Effector memory CD4-positive, alpha-beta T cell (primary cell): Measurements from ENCODE around the gene DGKI.

Source experiments
- DNase-seq, 3 donors: peaks; one replicate each; pipeline ENCODE4 v3.0.0-alpha.2; 2020
- H3K27ac ChIP-seq: 2 replicates; pipeline ENCODE4 v1.7.0; 2013; ENCODE audit warnings: mild to moderate bottlenecking, low read length, moderate library complexity; ENCODE audit not compliant: insufficient read depth, poor library complexity, severe bottlenecking
- H3K27me3 ChIP-seq: replicated peaks from 2 replicates; pipeline ENCODE4 v1.7.0; 2013; ENCODE audit warnings: mild to moderate bottlenecking, low read length; ENCODE audit not compliant: insufficient read depth, control insufficient read depth, poor library complexity, severe bottlenecking
- H3K36me3 ChIP-seq: 2 replicates; pipeline ENCODE4 v1.7.0; 2013; ENCODE audit warnings: mild to moderate bottlenecking, low read length, moderate library complexity; ENCODE audit not compliant: control insufficient read depth, insufficient read depth
- H3K4me1 ChIP-seq: 2 replicates; pipeline ENCODE4 v1.7.0; 2013; ENCODE audit warnings: low read length, mild to moderate bottlenecking; ENCODE audit not compliant: control insufficient read depth, insufficient read depth, poor library complexity, severe bottlenecking
- H3K4me3 ChIP-seq: 2 replicates; pipeline ENCODE4 v1.7.0; 2013; ENCODE audit warnings: low read length, low read depth, mild to moderate bottlenecking; ENCODE audit not compliant: insufficient read depth, poor library complexity, severe bottlenecking
- H3K9me3 ChIP-seq: 2 replicates; pipeline ENCODE4 v1.7.0; 2013; ENCODE audit warnings: mild to moderate bottlenecking, low read length, moderate library complexity; ENCODE audit not compliant: control insufficient read depth

The DGKI gene

GRCh38 chr7:137393570-137393969 is 453.2 kb downstream of the DGKI start:
- H3K36me3 ChIP-seq, result no peaks in the 10 kb centered on the region
- H3K27ac ChIP-seq, result no peak overlapping the region
- no peak for DNase-seq
- H3K4me3 ChIP-seq, result no peak overlapping the region
- no peaks in the 10 kb centered on the region for H3K27me3 ChIP-seq
- H3K9me3 ChIP-seq, result no peaks in the 10 kb centered on the region
- H3K4me1 ChIP-seq, result no peaks in the 10 kb centered on the region

DNA sequence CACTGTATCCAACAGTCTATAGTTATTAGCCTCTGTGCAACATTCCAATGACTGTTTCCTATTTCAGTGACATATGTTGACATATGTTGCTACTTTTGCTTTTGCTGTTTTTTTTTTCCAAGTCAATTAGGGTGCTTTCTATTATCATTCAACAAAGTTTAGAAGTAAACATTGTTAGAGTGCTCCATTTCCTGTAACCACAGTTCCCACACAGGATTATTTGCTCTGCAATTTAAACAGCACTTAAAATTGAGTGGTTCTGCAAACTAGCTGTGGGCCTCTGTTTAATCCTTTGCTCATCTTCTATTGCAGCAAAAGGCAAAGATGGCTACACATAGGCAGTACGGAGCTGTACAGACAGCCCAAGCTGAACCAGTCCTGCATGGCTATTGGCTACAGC is 456.7 kb downstream of the DGKI start:
- DNase-seq, result no peak
- Histone ChIP-seq H3K4me3 (no peak overlapping the region), H3K9me3 (no peaks in the 10 kb centered on the region)

DNA sequence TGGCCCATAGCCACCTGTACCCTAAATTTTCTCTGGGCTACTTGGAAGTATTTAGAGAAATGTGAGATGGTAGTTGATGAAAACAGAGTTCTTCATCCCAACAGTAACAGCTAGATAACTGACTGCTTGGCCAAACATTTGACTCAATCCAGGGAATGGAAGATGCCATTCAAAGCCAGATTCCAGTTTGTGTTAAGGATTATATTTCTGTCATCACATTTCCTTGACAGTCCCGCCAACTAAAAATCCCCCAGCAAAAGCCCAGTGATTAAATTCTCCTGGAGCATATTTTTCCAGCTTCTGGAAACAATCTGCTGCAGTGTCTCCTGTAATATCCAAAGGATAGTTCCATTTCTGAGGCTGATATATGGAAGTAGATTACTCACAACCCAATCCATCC is 457.9 kb downstream of the DGKI start:
- no peak overlapping the region for H3K4me3 ChIP-seq
- DNase-seq, result no peak
- H3K27ac ChIP-seq, result no peak overlapping the region
- no peaks in the 10 kb centered on the region for H3K9me3 ChIP-seq
- H3K36me3 ChIP-seq, result no peaks in the 10 kb centered on the region
- H3K27me3 ChIP-seq, result no peaks in the 10 kb centered on the region
- no peaks in the 10 kb centered on the region for H3K4me1 ChIP-seq

More for the DNA sequence above, 456.7 kb downstream of the DGKI start:
- Histone ChIP-seq H3K36me3 (no peaks in the 10 kb centered on the region), H3K4me1 (no peaks in the 10 kb centered on the region), H3K27ac (no peak overlapping the region), H3K27me3 (no peaks in the 10 kb centered on the region)

DNA sequence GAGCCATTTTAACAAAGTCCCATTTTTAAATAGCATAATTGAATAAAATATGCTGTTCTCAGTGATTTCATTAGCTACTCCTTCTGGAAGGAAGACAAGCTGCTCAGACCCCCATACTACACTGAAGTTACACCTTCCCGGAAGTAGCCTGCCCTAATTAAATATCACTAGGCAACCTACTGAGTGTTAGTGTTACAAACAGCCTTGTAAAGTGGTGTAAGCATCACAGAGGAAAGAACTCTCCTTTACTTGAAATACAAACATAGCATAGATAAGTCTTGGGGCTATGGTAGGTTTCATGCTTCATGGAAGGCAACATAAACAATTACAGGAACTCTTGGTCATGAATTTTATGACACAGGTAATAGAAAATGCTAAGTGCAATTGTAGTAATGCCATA is 459.8 kb downstream of the DGKI start:
- Histone ChIP-seq H3K4me1 (no peaks in the 10 kb centered on the region), H3K27me3 (no peaks in the 10 kb centered on the region), H3K9me3 (no peaks in the 10 kb centered on the region), H3K36me3 (no peaks in the 10 kb centered on the region), H3K4me3 (no peak overlapping the region), H3K27ac (no peak overlapping the region)
- DNase-seq, result no peak

- H3K4me1 ChIP-seq, result no peaks in the 10 kb centered on the region
- no peak for DNase-seq
- H3K9me3 ChIP-seq, result no peaks in the 10 kb centered on the region
- no peak overlapping the region for H3K4me3 ChIP-seq
- no peaks in the 10 kb centered on the region for H3K27me3 ChIP-seq
- no peak overlapping the region for H3K27ac ChIP-seq
- no peaks in the 10 kb centered on the region for H3K36me3 ChIP-seq
Observed at GRCh38 chr7:137381045-137381444, 465.7 kb downstream of the DGKI start.

GRCh38 chr7:137373507-137373906 is 473.3 kb downstream of the DGKI start:
- Histone ChIP-seq H3K9me3 (no peaks in the 10 kb centered on the region), H3K27ac (no peak overlapping the region), H3K4me1 (no peaks in the 10 kb centered on the region), H3K36me3 (no peaks in the 10 kb centered on the region), H3K4me3 (no peak overlapping the region), H3K27me3 (no peaks in the 10 kb centered on the region)
- no peak for DNase-seq

DNA sequence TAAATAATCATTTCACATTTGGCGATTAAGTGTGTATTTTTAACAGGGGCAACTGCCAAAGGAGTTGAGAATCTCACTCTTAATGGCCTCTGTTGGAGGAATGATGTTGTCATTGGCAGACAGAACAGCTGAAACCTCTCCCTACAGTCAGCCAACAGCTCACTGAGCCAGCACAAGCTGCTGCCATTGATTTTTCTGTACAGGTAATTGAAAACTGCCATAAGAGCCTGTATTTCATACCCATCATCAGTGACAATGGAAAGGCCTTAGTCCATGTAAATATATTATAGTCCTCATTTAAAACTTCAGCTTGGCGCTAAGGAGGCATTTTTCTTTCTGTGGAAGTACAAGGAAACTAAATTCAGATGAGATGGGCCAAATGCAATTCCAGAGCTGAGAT is 475.2 kb downstream of the DGKI start:
- no peak for DNase-seq
- H3K27me3 ChIP-seq, result no peaks in the 10 kb centered on the region
- no peaks in the 10 kb centered on the region for H3K36me3 ChIP-seq
- no peaks in the 10 kb centered on the region for H3K9me3 ChIP-seq
- no peaks in the 10 kb centered on the region for H3K4me1 ChIP-seq
- no peak overlapping the region for H3K27ac ChIP-seq
- H3K4me3 ChIP-seq, result no peak overlapping the region

- H3K27me3 ChIP-seq, result no peaks in the 10 kb centered on the region
- H3K36me3 ChIP-seq, result no peaks in the 10 kb centered on the region
- H3K27ac ChIP-seq, result no peak overlapping the region
- DNase-seq, result no peak
- H3K4me1 ChIP-seq, result no peaks in the 10 kb centered on the region
- no peak overlapping the region for H3K4me3 ChIP-seq
- H3K9me3 ChIP-seq, result no peaks in the 10 kb centered on the region
Observed at GRCh38 chr7:137366995-137367394, 479.8 kb downstream of the DGKI start.

DNA sequence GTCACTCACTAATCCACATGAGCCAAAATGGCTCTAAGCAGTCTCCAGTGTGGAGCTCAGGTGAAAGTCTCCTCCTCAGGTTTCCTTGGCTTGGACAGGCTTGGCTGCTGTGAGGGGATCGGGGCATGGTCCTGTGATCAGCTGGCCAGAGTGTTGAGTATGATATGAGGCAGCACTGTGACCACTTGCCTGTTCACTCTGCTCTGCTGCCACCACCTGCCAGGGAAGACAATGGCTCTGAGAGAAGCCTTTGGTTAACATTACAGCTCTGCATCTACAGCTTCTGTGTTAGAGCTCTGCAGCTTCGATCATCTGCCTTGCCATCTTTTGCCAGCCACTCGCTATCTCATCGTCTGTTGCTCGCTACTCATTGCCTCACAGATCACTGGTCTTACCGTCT is 483.1 kb downstream of the DGKI start:
- Histone ChIP-seq H3K4me1 (no peaks in the 10 kb centered on the region), H3K27ac (no peak overlapping the region), H3K9me3 (no peaks in the 10 kb centered on the region), H3K27me3 (no peaks in the 10 kb centered on the region), H3K4me3 (no peak overlapping the region), H3K36me3 (no peaks in the 10 kb centered on the region)
- DNase-seq, result no peak

DNA sequence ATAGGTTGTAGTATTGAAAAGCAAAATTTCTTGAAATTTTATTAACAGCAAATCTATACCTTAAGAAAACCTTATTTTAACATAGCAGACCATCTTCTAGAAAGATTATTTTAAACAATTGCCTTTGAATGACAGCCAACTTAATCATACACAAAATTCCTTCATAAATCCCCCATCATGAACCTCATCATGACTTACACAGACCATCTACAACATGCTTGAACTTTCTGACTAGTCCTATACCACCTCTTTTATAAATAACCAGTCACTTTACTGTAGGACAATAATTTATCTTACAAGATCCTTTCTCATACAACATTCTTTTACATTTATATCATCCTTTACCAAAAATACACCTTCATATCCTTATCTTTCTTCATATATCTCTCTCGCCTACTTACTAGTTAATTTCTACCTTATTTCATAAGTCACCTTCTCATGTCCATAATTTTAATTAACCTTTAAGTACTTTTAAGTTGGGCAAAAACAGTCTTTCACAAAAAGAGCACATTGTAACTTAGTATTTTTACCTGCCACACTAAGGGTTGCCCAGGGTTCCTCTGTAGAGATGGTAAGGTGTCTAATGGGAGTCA is 486.6 kb downstream of the DGKI start:
- H3K27me3 ChIP-seq, result no peaks in the 10 kb centered on the region
- no peaks in the 10 kb centered on the region for H3K4me1 ChIP-seq
- H3K36me3 ChIP-seq, result no peaks in the 10 kb centered on the region
- no peak overlapping the region for H3K4me3 ChIP-seq
- H3K9me3 ChIP-seq, result no peaks in the 10 kb centered on the region
- no peak for DNase-seq
- H3K27ac ChIP-seq, result no peak overlapping the region
